Medulla oblongata (tissue), 1 donor: ENCODE results near the gene SPDYE5.
A peak's percentile ranks its signal among the peaks of the same experiment; 100 is the strongest.

Experiments used
- DNase-seq: peaks from one replicate; pipeline ENCODE4 v3.0.0-alpha.2; 2015; ENCODE audit errors: extremely low spot score

SPDYE5 gene

DNA sequence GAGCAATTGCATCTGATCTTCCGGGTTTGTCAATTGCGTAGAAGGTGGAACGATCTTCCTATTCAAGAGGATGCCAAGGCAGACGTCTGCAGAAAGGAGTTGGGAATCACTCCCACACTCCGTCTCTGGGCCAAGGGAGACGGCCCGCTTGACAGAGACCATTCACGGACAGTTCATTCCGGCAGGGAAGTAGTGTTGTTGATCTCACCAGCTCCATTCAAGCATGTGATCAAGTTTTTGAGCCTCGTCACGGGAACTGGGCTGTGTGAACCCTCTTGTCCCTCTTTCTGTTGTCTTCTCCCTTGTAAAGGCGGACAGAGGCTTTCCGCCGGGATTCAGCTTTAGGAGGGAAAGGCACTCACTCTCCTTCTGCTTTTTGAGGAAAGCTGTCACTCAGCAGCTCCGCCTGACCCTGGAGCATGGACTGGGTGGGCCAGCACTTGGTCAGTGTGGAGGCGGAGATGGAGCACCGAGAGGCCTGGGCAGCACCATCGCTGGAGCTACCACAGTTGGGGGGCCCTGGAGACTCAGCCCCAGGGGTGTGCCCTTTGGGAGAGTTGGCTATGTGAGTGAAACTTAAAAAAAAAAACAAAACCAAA lies 44.9 kb downstream of the SPDYE5 start:
- DNase-seq, result peak; percentile 49

DNA sequence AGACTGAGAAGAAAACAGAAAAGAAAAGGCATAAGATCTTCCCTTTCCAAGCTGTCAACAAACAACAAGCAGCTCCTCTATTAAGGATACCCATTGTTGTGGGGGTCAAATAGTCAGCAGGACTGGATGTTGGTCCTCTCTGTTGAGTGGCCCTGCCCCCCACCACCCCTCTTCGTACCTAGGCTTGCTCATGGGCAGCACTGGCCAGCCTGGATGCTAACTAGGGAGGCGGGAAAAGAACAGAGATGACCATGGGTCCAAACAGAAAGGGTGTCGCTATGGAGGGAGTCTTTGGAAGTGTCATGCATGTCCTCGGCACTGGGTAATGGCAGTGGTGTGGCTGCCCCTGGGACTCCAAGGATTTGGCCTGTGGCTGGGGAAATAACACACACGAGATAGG lies 45.6 kb downstream of the SPDYE5 start:
- no peak for DNase-seq

DNA sequence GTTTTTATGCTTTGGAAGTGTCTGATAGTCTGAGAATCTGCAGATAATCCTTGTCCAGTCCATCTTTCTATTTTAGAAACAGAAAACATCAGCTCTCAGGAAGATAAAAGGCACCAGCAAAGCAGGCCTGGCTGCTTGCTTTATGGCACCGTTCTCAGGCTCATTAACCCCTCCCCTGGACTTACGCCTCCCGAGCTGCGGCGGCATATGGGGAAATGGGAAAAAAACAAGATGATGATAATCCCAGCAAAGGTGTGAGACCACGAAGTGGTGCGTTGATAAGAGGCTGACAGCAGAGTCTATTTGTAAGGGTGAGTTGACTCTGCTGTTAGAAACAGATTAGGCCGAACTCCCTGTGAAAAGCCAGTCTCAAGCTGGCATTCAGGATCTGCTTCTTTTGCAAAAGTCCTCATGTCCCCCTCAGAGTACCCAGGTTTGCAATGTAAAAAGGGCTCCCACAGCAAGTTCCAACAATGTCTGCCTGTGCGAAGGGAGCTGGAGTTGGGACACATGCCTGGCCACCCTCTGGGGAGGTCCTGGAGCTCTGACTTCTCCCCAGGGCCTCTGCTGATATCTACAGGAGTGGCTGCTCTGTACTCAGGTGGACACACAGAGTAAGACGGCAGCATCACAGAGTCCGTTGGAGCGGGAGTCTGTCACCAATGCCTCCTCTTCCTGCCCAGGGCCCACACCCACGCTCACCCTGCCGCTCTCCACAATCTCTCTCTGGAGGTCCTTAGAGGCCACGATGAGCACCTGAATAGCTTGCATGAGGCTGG lies 54.3 kb downstream of the SPDYE5 start:
- DNase-seq, result no peak
